ENCODE results near the gene PPP1R2C.

DNA sequence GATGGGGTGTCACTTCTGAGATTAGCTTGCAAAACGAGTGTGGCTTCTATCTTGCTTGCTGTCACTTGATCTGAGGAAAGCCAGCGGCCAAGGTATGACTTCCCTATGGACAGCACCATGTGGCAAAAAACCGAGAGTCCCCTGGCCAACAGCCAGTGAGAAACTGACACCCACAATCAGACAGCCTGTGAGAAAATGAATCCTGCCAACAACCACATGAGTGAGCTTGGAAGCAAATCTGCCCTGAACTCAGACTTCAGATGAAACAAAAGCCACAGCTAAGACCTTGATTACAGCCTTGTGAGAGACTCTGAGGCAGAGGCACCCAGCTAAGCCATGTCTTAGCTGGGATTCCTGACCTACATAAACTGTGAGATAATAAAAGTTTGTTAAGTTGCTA is 45.5 kb downstream of the PPP1R2C start:
- TF ChIP-seq EZH2 (optimal IDR thresholded peaks at IDR 0.05; ENCODE audit: low read depth, low read length) = no peak
- TF ChIP-seq, protein P1, sequence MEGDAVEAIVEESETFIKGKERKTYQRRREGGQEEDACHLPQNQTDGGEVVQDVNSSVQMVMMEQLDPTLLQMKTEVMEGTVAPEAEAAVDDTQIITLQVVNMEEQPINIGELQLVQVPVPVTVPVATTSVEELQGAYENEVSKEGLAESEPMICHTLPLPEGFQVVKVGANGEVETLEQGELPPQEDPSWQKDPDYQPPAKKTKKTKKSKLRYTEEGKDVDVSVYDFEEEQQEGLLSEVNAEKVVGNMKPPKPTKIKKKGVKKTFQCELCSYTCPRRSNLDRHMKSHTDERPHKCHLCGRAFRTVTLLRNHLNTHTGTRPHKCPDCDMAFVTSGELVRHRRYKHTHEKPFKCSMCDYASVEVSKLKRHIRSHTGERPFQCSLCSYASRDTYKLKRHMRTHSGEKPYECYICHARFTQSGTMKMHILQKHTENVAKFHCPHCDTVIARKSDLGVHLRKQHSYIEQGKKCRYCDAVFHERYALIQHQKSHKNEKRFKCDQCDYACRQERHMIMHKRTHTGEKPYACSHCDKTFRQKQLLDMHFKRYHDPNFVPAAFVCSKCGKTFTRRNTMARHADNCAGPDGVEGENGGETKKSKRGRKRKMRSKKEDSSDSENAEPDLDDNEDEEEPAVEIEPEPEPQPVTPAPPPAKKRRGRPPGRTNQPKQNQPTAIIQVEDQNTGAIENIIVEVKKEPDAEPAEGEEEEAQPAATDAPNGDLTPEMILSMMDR (IDR thresholded peaks at IDR 0.05; ENCODE audit: low read length) = no peak

Data from MM.1S (cell line).